Testis (tissue), 3 donors: ENCODE results near the gene MORN4. TPM values are rescaled to one million over a fixed set of nuclear protein-coding genes. Genes with fewer than 3 reads are reported as not detected.
"Not testable (repeated sequence)": the region's sequence is repeated elsewhere in the genome, so short reads cannot be mapped to it uniquely, and the experiment has no call there.

ENCODE experiments used
- DNase-seq: peaks from one replicate; pipeline ENCODE4 v3.0.0-alpha.2; 2019
- H3K27ac ChIP-seq, 2 donors: fragments of 200-600 bp; sonication (generic); one replicate each; pipeline ENCODE4 v1.5.1; 2019
- H3K27me3 ChIP-seq: fragments of 200-600 bp; sonication (generic); one replicate; pipeline ENCODE4 v1.5.1; 2019
- H3K36me3 ChIP-seq: fragments of 200-600 bp; sonication (generic); one replicate; pipeline ENCODE4 v1.5.1; 2017; ENCODE audit warnings: low read depth; ENCODE audit errors: missing control alignments
- H3K4me1 ChIP-seq: fragments of 200-600 bp; sonication (generic); one replicate; pipeline ENCODE4 v1.5.1; 2019
- H3K4me3 ChIP-seq, 2 donors: fragments of 200-600 bp; sonication (generic); one replicate each; pipeline ENCODE4 v1.5.1; 2017 to 2019
- H3K9me3 ChIP-seq: fragments of 200-600 bp; sonication (generic); one replicate; pipeline ENCODE4 v1.5.1; 2017
- POLR2A ChIP-seq: fragments of 450-650 bp; IDR thresholded peaks from one replicate; pipeline ENCODE4 v1.6.1; 2017; ENCODE audit warnings: antibody characterized with exemption, mild to moderate bottlenecking, moderate library complexity
- WGBS, 2 donors: methylation state at CpG; one replicate each; pipeline ENCODE4 v1.1.5; 2018; 5-methylcytosine and 5-hydroxymethylcytosine counted together
- intact Hi-C: fragments of 100-400 bp; cut with DNase I; formaldehyde crosslinking; loops from one replicate; pipeline ENCODE4 v1.15.1; 2023; ENCODE audit warnings: low total_unique reads
- polyA plus RNA-seq: library from polyadenylated mRNA; stranded (reverse); fragments of 350-450 nt; fragmentation: Illumina TruSeq; extraction: RNeasy Lipid Tissue Mini Kit (QIAGEN cat#74804); gene quantifications from one replicate; pipeline ENCODE4 v1.2.3, GENCODE V29; 2014; ENCODE audit warnings: low read depth, low replicate concordance; ENCODE audit not compliant: insufficient read depth
- total RNA-seq, 2 donors: library from RNA; depleted of rRNA; stranded (reverse); fragments of >200 nt; gene quantifications; one replicate each; pipeline ENCODE4 v1.2.3, GENCODE V29; 2016
- TF ChIP-seq, protein P1 (sequence below), 3 experiments: fragments of 450-650 bp in 2 of 3; fragments of 200-600 bp in 1 of 3; sonication (generic) in 1 of 3; IDR thresholded peaks; one replicate each; pipeline ENCODE4 v1.5.1; 2016 to 2019; ENCODE audit warnings: antibody characterized with exemption in 3 of 3, mild to moderate bottlenecking in 2 of 3, moderate library complexity in 1 of 3

The MORN4 gene
- total and polyA plus RNA-seq, 3 donors from 2014 or later = 7.1 to 23.3 (median 7.5) TPM

DNA sequence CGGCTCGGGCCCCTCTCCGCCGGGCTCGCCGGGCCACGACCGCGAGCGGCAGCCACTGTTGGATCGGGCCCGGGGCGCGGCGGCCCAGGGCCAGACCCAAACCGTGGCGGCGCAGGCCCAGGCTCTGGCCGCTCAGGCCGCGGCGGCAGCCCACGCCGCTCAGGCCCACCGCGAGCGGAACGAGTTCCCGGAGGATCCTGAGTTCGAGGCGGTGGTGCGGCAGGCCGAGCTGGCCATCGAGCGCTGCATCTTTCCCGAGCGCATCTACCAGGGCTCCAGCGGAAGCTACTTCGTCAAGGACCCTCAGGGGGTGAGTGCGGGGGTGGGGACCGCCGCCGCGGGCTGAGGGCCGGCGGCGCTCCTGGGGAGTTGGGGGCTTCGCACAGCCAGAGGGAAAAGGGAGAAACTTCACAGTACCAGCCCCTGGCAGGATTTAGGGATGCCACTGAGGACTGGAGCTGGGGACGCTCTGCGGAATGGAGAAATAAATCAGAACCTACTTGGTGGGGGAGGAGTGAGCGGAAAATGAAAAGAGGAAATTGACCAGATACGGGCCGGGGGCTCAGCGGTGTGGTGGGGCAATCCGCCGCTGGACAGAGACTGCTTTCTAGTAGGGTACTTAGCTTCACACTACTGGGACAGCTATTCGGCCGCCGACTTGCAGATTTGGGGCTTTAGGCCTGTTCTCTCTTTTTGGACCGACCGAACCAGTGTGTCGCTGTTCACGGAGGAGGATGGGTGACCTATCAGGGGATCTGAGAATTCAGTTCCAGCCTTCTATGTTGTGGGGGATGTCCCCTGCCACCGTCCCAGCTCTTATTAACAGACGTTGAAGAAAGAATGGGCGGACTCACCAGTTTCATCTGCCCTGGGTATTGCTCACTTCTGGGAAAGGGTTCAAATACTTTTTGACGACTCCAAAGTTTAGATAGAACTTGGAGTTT is 7.8 kb upstream of the MORN4 start:
- peak overlapping the region; percentile 74 to 79 for H3K4me3 ChIP-seq
- no peaks in the 10 kb centered on the region for H3K27me3 ChIP-seq
- WGBS, 2 donors = 1% methylated on average over 28 to 43 of the region's 67 CpGs
- peak; percentile 46 for DNase-seq
- no peaks in the 10 kb centered on the region for H3K36me3 ChIP-seq
- H3K4me1 ChIP-seq = no peaks in the 10 kb centered on the region
- intact Hi-C loops = no loop called here
- H3K9me3 ChIP-seq = no peaks in the 10 kb centered on the region
- peak overlapping the region; percentile 57 to 87 for H3K27ac ChIP-seq
- TF ChIP-seq, protein P1, sequence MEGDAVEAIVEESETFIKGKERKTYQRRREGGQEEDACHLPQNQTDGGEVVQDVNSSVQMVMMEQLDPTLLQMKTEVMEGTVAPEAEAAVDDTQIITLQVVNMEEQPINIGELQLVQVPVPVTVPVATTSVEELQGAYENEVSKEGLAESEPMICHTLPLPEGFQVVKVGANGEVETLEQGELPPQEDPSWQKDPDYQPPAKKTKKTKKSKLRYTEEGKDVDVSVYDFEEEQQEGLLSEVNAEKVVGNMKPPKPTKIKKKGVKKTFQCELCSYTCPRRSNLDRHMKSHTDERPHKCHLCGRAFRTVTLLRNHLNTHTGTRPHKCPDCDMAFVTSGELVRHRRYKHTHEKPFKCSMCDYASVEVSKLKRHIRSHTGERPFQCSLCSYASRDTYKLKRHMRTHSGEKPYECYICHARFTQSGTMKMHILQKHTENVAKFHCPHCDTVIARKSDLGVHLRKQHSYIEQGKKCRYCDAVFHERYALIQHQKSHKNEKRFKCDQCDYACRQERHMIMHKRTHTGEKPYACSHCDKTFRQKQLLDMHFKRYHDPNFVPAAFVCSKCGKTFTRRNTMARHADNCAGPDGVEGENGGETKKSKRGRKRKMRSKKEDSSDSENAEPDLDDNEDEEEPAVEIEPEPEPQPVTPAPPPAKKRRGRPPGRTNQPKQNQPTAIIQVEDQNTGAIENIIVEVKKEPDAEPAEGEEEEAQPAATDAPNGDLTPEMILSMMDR (IDR thresholded peaks at IDR 0.05) = no peak
- no peak for TF ChIP-seq POLR2A

DNA sequence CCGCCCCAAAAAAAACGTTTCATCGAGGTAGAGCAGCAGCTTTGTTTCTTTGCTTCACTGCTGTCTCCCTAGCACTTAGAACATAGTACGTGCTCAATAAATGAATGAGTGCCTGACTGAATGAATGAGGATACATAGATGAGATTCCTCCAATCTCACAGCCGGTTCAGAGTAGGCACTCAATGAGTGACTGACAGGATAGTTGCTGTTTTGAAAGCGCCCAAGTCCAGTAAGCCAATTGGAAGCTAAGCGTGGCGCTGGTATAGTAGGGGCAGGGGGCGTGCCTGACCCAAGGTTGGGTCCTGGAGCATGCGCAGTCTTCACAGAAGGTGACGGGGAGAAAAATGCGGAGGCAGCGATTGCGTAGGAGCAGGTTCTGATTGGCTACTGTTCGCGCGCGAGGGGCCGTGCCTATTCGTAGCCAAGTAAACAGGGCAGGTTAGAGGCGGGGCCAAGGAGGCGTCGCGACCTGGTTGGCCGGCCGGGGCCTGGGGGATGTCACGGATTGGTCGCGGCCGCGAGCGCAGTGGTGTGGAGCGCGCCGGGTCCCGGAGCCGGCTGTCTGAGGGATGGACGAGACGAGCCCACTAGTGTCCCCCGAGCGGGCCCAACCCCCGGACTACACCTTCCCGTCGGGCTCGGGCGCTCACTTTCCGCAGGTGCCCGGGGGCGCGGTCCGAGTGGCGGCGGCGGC is 7.0 kb upstream of the MORN4 start, which contains the start of gene PI4K2A:
TSS of gene PI4K2A (plus strand) at position 498 of the 694 bp plus-strand sequence. CDS start at position 570, 72 bp downstream.
- 2% methylated on average over 21 to 28 of the region's 54 CpGs for WGBS, 2 donors
- H3K36me3 ChIP-seq = no peaks in the 10 kb centered on the region
- no peaks in the 10 kb centered on the region for H3K27me3 ChIP-seq
- no peaks in the 10 kb centered on the region for H3K4me1 ChIP-seq
- TF ChIP-seq POLR2A = peak; percentile 27
- TF ChIP-seq, protein P1 (IDR thresholded peaks at IDR 0.05) = no peak
- peak; percentile 99 for DNase-seq
- intact Hi-C loops = no loop called here
- peak within 1 kb of the TSS; percentile 74 to 79 for H3K4me3 ChIP-seq
- H3K9me3 ChIP-seq = no peaks in the 10 kb centered on the region
- peak within 1 kb of the TSS; percentile 57 to 87 for H3K27ac ChIP-seq

DNA sequence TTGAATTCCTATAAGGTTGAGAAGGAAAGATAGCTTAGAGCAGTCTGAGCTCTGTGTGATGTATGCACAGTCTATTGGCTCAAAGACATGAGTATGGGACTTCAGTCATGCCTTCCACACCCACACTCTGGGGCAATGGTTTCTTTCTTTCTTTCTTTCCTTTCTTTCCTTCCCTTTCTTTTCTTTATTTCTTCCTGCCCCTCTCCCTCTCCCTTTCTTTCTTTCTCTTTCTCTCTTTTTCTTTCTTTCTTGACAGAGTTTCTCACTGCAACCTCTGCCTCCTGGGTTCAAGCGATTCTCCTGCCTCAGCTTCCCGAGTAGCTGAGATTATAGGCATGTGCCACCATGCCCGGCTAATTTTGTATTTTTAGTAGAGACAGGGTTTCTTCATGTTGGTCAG is 5.8 kb upstream of the MORN4 start:
- H3K4me1 ChIP-seq, H3K36me3 ChIP-seq, intact Hi-C loops, H3K9me3 ChIP-seq, H3K4me3 ChIP-seq, DNase-seq, H3K27ac ChIP-seq, H3K27me3 ChIP-seq: not testable (repeated sequence)
- WGBS, 2 donors = 84 to 87% methylated on average over 3 of the region's 3 CpGs

DNA sequence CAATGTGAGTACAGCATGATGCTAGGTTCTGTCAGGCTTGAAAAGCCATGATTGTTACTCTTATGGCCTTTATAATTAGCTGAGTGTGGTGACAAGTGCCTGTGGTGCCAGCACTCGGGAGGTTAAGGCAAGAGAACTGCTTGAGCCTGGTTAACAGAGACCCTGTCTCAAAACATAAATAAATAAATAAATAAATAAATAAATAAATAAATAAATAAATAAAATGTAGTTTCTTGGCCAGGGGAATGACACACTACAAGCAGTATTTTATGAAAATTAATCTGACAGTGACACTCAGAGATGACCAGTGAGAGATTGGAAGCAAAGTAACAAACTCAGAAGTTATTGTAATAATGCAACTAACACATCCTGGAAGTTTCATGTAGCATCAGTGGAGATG is 2.3 kb upstream of the MORN4 start:
- no peaks in the 10 kb centered on the region for H3K9me3 ChIP-seq
- TF ChIP-seq, protein P1 (IDR thresholded peaks at IDR 0.05) = no peak
- no peak overlapping the region for H3K27ac ChIP-seq
- DNase-seq = no peak
- no peak overlapping the region for H3K4me3 ChIP-seq
- no peaks in the 10 kb centered on the region for H3K27me3 ChIP-seq
- intact Hi-C loops = no loop called here
- WGBS, 2 donors = 94% methylated on average over 1 of the region's 1 CpG
- H3K4me1 ChIP-seq = no peaks in the 10 kb centered on the region
- no peaks in the 10 kb centered on the region for H3K36me3 ChIP-seq

DNA sequence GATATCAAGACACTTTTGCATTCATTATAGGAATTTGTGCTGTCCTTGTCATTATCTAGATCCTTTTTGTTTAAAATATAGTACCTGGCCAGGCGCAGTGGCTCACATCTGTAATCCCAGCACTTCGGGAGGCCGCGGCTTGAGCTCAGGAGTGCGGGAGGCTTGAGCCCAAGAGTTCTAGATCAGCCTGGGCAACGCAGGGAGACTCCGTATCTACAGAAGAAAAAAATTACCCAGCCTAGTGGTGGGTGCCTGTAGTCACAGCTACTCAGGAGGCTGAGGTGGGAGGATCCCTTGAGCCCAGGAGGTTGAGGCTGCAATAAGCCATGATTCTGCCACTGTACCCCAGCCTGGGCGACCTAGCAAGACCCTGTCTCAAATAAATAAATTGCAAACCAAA is 621 bp upstream of the MORN4 start:
- no peaks in the 10 kb centered on the region for H3K36me3 ChIP-seq
- 65 to 68% methylated on average over 8 of the region's 8 CpGs for WGBS, 2 donors
- H3K4me1 ChIP-seq = no peaks in the 10 kb centered on the region
- DNase-seq = peak; percentile 30
- no peaks in the 10 kb centered on the region for H3K27me3 ChIP-seq
- peak overlapping the region in 1 of 2 donors; percentile 69 for H3K27ac ChIP-seq
- peak overlapping the region; percentile 73 to 77 for H3K4me3 ChIP-seq
- TF ChIP-seq POLR2A = no peak
- TF ChIP-seq, protein P1 (IDR thresholded peaks at IDR 0.05) = peak; percentile 18 to 43 (median 31)
- intact Hi-C loops = no loop called here
- H3K9me3 ChIP-seq = no peaks in the 10 kb centered on the region
